GM10248 (cell line): ENCODE data around the gene RNF32.

Experiments
- CTCF ChIA-PET: fragments of 300-600 bp; sonication (Branson Sonifier 250); formaldehyde crosslinking; extraction: SDS; loops from one replicate; lab custom pipeline; 2021; ENCODE audit warnings: antibody characterized with exemption; lab: Yijun Ruan, JAX
- POLR2A ChIA-PET: fragments of 350-650 bp; sonication (Branson Sonifier 250); formaldehyde crosslinking; extraction: SDS; loops from one replicate; lab custom pipeline; 2020; ENCODE audit warnings: antibody characterized with exemption; lab: Yijun Ruan, JAX
- DNase-seq: peaks from one replicate; pipeline ENCODE4 v3.0.0; 2012; ENCODE audit errors: extremely low spot score
- CTCF ChIP-seq: IDR thresholded peaks from 2 replicates; pipeline ENCODE4 v1.5.1; 2012; ENCODE audit warnings: mild to moderate bottlenecking, low read depth; ENCODE audit errors: extremely low read depth, missing control alignments, control extremely low read depth

Gene RNF32

GRCh38 chr7:156608173-156608478, 32.4 kb upstream of the RNF32 start:
- DNase-seq: no peak
- no peak for TF ChIP-seq CTCF
- POLR2A ChIA-PET: no interaction called here
- CTCF ChIA-PET: no interaction called here

GRCh38 chr7:156609010-156609877, 31.3 kb upstream of the RNF32 start:
- TF ChIP-seq CTCF: no peak
- ChIA-PET POLR2A (no interaction called here), CTCF (no interaction called here)
- no peak for DNase-seq

- CTCF ChIA-PET: no interaction called here
- POLR2A ChIA-PET: no interaction called here
- no peak for TF ChIP-seq CTCF
- no peak for DNase-seq
Observed at GRCh38 chr7:156610130-156610529, 30.4 kb upstream of the RNF32 start.

- ChIA-PET POLR2A (no interaction called here), CTCF (no interaction called here)
- TF ChIP-seq CTCF: no peak
- no peak for DNase-seq
Observed at GRCh38 chr7:156610601-156611000, 30.0 kb upstream of the RNF32 start.

DNA sequence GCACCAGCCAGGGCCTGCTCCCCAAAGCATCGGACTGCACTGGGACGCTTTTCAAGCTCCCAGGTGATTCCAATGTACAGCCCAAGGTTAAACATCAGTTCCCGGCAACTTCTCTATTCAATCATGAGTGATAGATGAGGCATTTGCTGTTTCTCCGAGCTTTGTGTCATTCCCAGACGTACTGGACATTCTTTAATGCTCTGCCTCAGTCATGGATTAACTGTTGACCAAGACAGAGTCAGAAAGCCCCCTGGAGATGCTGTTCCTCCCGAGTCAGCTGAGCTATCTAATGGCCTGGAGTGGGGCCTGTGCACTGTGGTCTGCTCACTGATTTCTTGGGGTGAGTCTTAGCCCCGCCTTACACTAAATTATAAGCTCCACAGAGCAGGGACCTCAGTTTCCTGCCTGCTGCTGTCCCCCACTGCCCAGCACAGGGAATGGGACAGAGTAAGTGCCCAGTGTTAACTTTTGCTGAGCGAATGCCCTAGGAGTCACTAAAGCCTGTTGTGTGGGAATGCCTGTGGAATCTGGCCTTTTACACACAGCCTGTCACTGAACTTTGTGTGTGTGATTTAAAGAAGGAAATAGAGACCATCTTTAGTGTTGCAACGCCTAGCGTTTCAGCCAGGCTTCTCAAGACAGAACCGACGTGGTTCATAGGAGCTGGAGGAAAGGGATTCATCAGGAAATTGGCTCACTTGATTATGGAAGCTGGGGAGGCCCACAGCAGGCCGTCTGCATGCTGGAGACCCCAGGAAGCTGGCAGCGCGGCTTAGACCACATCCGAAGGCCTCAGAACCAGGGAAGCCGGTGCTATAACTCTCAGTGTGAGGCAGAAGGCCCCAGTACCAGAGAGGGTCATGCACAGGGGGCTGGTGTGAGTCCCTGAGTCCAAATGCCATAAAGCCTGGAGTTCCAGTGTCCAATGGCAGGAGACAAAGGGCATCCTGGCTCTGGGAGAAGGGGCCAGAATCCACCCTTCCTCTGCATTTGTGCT, 29.3 kb upstream of the RNF32 start:
- CTCF ChIA-PET: no interaction called here
- DNase-seq: no peak
- TF ChIP-seq CTCF: no peak
- POLR2A ChIA-PET: no interaction called here

DNA sequence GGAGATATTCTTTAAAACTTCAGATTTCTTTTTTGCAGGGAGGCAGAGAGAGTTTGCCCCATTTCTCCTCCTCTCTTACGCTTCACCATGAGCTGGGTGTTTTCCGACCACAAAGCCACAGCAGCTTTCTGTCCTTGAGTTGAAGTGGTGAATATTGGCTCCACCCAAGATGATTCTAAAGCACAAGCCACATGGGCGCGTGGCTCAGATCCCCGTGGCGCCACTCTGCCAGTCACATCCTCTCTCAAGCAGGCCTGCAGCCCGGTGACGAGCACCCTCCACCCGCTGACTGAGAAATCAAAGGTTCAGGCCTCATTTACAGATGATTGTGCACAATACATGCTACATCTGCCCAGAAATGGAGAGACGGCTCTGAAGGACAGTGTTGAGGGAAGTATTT, 27.6 kb upstream of the RNF32 start:
- no peak for TF ChIP-seq CTCF
- no peak for DNase-seq
- ChIA-PET CTCF (interaction anchor here (1.0 to 2.0 kb wide), 2 partner anchors 10 kb away, joined by 3 to 6 read pairs; no protein-coding TSS in a partner anchor), POLR2A (no interaction called here)
